ENCODE measurements around the gene SHISA2. TPM values are rescaled to one million over a fixed set of nuclear protein-coding genes. Genes with fewer than 3 reads are reported as not detected.

The SHISA2 gene
- polyA plus RNA-seq, 1 experiment, result not detected

DNA sequence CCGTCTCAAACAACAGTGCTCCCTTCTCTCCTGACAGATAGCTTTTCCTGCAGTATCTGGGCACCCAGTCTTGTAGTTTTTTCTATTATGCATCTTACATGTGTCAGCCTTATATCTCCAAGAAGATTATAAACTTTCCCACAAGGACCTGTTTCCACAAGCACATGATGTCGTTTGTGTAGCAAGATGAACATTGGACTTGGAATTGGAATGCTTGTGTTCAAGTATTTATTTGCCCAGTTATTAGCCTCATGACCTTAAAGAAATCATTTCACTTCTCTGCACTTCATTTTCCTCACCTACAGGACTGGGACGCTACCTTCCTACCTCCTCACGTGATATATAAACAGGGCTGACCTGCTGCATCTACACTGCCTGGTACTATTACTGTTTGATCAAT, 21.5 kb downstream of the SHISA2 start:
- H3K4me3 ChIP-seq (ENCODE audit: low read depth, low read length), result no peak overlapping the region
- no peak for DNase-seq (ENCODE audit: low read depth)
- TF ChIP-seq, protein P1, sequence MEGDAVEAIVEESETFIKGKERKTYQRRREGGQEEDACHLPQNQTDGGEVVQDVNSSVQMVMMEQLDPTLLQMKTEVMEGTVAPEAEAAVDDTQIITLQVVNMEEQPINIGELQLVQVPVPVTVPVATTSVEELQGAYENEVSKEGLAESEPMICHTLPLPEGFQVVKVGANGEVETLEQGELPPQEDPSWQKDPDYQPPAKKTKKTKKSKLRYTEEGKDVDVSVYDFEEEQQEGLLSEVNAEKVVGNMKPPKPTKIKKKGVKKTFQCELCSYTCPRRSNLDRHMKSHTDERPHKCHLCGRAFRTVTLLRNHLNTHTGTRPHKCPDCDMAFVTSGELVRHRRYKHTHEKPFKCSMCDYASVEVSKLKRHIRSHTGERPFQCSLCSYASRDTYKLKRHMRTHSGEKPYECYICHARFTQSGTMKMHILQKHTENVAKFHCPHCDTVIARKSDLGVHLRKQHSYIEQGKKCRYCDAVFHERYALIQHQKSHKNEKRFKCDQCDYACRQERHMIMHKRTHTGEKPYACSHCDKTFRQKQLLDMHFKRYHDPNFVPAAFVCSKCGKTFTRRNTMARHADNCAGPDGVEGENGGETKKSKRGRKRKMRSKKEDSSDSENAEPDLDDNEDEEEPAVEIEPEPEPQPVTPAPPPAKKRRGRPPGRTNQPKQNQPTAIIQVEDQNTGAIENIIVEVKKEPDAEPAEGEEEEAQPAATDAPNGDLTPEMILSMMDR (IDR thresholded peaks at IDR 0.05; ENCODE audit: insufficient read depth, low read depth, low read length), result no peak
- POLR2A ChIA-PET, result no interaction called here
- no peaks in the 10 kb centered on the region for H3K36me3 ChIP-seq (ENCODE audit: control insufficient read depth, insufficient read depth, low read length)
- CTCF ChIA-PET, result no interaction called here
- no peaks in the 10 kb centered on the region for H3K27me3 ChIP-seq (ENCODE audit: control insufficient read depth, insufficient read depth, low read length)

DNA sequence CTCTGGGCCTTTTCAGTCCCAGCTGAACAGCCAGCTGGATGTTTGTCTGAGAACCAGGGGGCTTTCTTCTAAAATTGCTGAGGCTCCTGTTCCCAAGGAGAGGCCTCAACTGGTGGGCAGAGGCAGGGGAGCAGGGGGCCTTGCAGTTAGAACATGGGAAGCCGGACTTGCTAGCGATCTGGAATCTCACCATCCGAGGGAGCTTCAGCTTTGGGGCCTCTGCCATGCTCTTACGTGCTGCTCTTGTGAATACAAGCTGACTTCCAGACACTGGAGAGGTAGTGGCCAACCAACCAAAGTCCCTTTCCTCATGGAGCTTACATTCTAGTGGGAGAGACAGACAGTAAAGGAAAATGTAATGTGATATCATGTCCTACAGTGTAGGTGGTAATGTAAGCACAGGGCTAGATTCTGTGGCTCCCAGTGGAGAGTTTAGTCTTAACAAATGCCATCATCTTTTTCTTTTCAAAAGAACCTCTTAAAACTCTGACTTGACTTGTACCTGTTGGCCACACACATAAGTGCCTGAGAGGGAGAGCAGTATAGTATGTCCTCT, 22.2 kb downstream of the SHISA2 start:
- H3K27me3 ChIP-seq (ENCODE audit: control insufficient read depth, insufficient read depth, low read length), result no peaks in the 10 kb centered on the region
- POLR2A ChIA-PET, result no interaction called here
- no peak for DNase-seq (ENCODE audit: low read depth)
- no peaks in the 10 kb centered on the region for H3K36me3 ChIP-seq (ENCODE audit: control insufficient read depth, insufficient read depth, low read length)
- CTCF ChIA-PET, result interaction anchor here (1.0 to 1.4 kb wide), 2 partner anchors 9 to 11 kb away, joined by 3 read pairs; no protein-coding TSS in a partner anchor
- TF ChIP-seq, protein P1 (IDR thresholded peaks at IDR 0.05; ENCODE audit: insufficient read depth, low read depth, low read length), result no peak
- H3K4me3 ChIP-seq (ENCODE audit: low read depth, low read length), result no peak overlapping the region

DNA sequence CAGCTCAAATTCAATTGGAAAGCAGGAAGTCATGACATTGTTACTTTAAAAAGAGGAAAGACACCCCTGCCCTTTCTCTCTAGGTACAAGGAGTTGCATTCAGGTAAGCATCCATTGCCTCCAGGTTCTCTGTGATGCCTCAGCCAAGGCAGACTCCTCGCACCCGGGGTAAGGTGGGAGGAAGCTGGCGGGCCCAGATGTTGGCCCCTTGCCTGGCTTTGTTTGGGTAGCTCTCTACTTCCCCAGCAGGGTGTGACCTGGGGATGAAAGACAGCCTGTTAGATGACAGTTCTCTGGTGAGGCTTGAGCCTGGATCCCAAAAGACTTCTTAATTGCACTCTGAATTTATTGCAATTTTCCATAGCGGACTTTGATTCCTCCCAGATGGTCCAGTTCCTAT, 25.6 kb downstream of the SHISA2 start:
- H3K36me3 ChIP-seq (ENCODE audit: control insufficient read depth, insufficient read depth, low read length), result no peaks in the 10 kb centered on the region
- H3K4me3 ChIP-seq (ENCODE audit: low read depth, low read length), result no peak overlapping the region
- no peaks in the 10 kb centered on the region for H3K27me3 ChIP-seq (ENCODE audit: control insufficient read depth, insufficient read depth, low read length)
- DNase-seq (ENCODE audit: low read depth), result no peak
- ChIA-PET POLR2A (no interaction called here), CTCF (no interaction called here)
- TF ChIP-seq, protein P1 (IDR thresholded peaks at IDR 0.05; ENCODE audit: insufficient read depth, low read depth, low read length), result no peak

DNA sequence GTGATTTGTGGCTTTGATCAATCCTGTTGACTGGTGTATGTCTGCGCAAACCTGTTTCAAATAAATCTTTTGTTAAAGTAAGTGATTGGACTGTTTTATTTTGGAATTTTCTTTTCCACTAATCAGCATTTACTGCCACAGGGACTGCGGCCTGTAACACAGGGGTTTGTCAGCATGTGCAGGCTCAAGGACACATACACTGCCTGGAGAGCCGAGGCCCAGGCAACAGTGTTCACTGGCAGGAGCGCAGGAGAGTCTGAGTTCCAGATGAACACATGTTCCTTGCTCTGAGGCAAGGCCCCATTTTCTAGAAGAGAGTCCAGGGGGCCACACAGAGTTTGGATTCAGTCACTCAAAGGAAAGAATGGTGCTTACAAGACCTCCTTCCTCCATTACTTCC, 26.0 kb downstream of the SHISA2 start:
- TF ChIP-seq, protein P1 (IDR thresholded peaks at IDR 0.05; ENCODE audit: insufficient read depth, low read depth, low read length), result no peak
- Histone ChIP-seq H3K36me3 (ENCODE audit: control insufficient read depth, insufficient read depth, low read length) (no peaks in the 10 kb centered on the region), H3K4me3 (ENCODE audit: low read depth, low read length) (no peak overlapping the region), H3K27me3 (ENCODE audit: control insufficient read depth, insufficient read depth, low read length) (no peaks in the 10 kb centered on the region)
- ChIA-PET CTCF (no interaction called here), POLR2A (no interaction called here)
- DNase-seq (ENCODE audit: low read depth), result no peak

DNA sequence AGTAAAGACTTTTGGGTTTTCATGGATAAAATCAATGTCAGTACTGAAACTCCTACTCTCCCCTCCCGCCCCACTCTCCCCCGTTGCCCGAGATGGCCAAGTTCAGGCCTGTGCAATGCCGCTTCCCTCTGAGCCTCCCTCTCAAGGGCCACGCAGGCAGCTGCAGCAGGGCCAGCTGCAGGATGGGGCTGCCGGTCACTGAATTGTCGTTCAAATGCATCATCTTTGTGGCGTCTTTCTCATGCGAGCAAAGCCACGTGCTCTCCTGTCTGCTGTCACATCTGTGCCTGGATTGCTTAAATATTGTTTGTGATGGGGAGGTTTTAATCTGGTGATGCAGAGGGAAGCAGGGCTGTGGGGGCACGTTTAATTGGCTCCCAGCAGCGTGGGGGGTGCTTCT, 26.6 kb downstream of the SHISA2 start:
- CTCF ChIA-PET, result no interaction called here
- DNase-seq (ENCODE audit: low read depth), result no peak
- no peaks in the 10 kb centered on the region for H3K27me3 ChIP-seq (ENCODE audit: control insufficient read depth, insufficient read depth, low read length)
- POLR2A ChIA-PET, result no interaction called here
- TF ChIP-seq, protein P1 (IDR thresholded peaks at IDR 0.05; ENCODE audit: insufficient read depth, low read depth, low read length), result no peak
- H3K4me3 ChIP-seq (ENCODE audit: low read depth, low read length), result no peak overlapping the region
- H3K36me3 ChIP-seq (ENCODE audit: control insufficient read depth, insufficient read depth, low read length), result no peaks in the 10 kb centered on the region
